NOMO-1 treated with DMSO at 0.1 percent for 48 hours (cell line): ENCODE measurements around the gene KRT71.

ENCODE experiments used
- DNase-seq: peaks from one replicate; lab custom pipeline; 2025; ENCODE audit not compliant: unreplicated experiment; lab: John Stamatoyannopoulos, UW

KRT71 gene

DNA sequence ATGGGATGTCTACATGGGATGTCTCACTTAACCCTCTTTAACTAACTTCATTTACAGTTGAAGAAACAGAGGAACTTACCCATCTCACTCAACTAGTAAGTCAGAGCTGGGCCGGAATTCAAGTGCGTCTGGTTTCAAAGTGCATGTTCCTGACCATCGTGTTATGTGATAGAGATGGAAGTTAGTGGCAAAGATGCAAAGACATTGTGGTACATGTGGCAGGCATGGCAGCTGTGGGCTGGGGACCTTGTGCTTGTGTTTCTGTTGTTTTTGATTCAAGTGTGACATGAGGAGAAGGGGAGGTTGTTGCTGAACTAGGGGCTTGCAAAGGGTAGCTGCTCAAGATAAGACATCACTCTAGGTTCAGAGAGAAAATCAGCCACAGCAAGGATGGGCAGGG, 23.0 kb upstream of the KRT71 start:
- no peak for DNase-seq

- DNase-seq: no peak
These were observed 22.3 kb upstream of the KRT71 start for GRCh38 chr12:52575256-52575655.

DNA sequence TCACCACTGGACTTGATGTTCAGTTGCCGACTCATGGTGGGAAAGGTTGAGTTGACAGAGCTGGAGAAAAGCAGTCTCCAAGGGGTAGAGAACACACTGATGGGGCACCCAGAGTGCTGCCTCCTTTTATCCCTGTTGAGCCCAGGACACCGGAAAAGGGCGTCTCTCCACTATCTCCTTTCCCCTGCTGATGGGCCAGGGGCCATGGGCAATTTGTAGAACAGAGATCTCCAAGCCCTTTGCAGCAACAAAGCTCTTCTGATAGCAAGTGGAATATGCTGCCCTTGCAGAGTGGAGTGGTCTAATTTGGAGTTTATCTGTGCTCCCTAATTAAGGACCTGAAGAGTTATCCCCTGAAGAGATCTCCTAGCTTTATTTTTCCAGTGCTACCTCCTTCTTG, 20.8 kb upstream of the KRT71 start, which contains the start of gene KRT74:
Gene KRT74 (minus strand): TSS at position 101 of the 400 bp plus-strand sequence. CDS start 66 bp downstream, at position 35.
- no peak for DNase-seq

GRCh38 chr12:52573306-52573705, 20.4 kb upstream of the KRT71 start:
- no peak for DNase-seq

DNA sequence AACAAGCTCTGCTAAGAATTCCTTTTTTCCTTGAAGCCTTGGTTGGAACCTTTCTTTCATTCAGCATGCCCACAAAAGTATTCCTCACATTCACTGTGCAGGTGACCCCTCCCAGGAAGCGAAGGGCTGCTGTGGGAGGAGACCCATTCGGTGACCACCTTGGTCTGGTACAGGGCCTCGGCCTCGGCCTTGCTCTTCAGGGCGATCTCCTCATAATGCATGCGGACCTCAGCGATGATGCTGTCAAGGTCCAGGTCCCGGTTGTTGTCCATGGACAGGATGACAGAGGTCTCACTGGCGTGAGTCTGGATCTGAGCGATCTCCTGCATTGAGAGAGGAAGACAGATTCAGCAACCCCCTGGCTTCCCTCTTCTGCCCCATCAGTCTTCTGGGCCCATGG, 17.6 kb upstream of the KRT71 start:
- DNase-seq: no peak

DNA sequence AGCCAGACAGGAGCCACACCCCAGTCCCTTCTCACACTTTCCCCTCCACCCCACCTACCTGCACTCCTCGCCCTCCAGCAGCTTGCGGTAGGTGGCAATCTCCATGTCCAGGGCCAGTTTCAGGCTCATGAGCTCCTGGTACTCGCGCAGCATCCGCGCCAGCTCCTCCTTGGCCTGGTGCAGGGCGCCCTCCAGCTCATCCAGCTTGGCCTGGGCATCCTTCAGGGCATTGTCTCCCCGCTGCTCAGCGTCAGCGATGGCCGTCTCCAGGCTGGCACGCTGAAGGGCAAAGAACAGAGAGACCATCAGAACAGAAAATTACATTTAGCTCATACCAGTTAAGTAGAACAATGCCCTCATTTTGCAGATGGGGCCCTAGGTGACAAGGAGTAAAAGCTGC, 15.2 kb upstream of the KRT71 start:
- no peak for DNase-seq

DNA sequence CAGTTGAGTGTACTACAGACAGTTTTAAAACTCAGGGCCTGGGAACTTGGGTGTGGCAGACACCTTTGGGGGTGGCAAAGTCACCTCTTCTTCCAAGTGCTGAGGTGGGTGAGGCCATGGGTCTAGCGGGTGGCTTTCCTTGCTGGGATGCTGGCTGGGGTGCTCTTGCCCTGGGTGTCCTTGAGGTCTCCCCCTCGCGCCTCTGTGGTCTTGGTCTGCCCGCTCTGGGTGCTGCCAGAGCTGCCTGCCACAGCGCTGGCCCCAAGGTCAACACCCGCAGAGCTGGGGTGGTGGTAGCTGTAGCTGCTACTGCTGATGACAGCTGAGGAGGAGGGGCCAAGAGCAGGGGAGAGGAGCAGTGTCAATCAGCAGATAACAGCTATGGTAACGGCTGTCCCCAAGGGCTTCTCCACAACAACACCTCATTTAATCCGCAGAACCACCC, 13.9 kb upstream of the KRT71 start:
- DNase-seq: no peak

GRCh38 chr12:52564582-52564981, 11.6 kb upstream of the KRT71 start:
- no peak for DNase-seq

DNA sequence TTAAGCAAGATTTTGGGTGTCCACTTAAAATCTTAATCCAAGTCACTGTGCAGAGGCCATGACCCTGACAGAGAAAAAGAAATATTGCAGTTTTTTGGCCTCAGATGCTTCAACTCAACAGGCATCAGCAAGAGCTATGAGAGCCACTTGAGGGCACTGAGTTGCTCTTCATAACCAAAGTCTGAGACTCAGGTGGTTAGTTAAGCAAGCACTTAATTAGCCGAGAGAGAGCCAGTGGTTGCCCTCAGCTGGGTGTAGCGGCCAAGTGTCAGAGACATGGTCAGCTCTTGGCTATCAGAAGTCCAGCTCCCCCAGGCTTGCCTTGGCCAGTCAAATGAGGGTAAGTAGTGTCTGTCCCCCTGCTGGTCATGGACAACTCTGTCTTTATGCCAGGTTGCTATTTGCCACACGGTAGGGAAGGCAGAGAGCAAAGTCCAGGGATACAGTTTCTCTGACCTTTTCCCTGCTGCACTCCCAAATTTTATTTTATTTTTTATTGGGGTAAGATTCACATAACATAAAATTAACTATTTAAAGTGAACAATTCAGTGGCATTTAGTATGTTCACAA, 9.0 kb upstream of the KRT71 start:
- DNase-seq: no peak

DNA sequence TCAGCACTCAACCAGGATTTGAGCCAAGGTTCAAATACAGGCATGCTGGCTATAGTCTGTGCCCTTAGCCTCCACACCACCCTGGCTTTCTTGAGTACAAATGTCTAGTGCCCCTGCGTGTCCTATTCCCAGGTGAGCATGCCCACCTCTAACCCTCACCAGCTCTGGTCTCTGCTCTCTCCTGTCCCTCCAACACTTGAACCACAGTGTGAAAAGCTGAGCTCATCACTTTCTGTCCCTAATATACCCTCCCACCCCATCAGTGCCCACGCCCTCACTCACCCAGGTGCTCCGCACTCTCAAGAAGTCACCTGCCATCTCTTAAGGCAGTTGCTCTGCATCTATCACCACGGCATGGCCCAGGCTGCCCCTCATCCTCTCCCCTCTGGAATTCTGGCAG, 7.0 kb upstream of the KRT71 start:
- no peak for DNase-seq

DNA sequence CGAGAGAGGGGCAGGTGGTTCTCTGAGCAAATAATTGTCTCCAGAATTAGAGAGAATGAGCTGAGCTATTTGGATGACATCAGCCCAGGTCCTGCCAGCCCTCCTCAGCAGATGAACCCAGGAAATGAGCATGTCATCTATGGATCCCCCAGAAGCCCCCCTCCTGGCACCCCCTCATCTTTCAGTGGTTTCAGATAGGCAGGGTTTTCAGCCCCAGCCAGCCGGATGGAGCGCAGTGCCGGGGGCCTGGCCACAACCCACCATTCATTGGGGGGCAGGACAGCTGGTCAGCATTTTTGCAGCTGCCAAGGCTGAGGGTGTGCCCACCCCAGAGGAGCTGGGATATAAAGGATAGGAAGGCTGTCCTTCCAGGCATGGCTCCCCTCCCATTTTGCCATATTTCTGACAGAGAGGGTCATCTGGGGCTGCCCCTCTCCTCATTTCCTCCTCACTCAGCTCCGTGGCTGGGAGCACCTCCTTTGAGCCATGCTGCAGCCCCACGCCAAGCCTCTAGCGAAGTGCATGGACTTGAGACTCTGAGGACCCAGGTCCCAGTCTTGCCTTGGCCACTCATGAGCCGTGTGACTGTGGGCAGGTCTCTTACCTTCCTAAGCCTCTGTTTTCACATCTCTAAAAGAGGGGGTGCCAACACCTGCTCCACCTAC, 6.0 kb upstream of the KRT71 start:
- no peak for DNase-seq

GRCh38 chr12:52557476-52557875, 4.5 kb upstream of the KRT71 start:
- no peak for DNase-seq

DNA sequence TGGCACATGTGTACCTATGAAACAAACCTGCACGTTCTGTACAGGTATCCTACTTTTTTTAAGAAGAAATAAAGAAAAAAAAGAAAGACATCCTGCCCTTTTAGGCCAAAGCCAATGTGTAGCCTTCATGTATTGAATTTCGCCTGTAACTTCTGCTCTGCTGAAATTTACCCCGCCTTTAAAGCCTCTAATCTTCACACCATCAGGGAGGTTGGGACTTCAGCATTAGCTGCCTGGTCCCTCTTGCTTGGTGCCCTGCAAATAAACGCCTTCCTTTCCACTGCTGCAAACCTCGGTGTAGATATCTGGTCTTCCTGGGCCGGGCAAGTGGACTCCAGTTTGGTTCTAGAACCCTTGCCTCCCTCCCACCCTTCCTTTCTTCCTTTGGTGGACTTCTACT, 2.6 kb upstream of the KRT71 start:
- no peak for DNase-seq

DNA sequence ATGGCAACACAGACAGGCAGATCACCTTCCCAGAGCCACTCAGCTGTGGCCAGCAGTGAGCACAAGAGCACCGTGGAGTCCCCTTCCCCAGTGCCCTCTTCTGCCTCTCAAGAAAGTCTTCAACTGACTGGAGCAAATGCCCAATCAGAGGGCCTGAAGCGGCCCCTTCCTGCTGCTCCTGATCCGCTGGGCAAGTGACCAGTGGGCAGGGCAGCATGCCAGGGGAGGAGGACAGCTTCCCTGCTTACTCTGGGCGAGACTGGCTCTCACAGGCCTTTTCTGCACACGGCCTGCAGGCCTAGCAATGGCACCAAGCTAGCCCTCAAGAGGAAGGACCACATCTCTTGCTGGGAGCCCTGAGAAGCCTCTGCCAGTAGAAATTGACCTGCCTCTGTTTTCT, 890 bp downstream of the KRT71 start:
- no peak for DNase-seq

DNA sequence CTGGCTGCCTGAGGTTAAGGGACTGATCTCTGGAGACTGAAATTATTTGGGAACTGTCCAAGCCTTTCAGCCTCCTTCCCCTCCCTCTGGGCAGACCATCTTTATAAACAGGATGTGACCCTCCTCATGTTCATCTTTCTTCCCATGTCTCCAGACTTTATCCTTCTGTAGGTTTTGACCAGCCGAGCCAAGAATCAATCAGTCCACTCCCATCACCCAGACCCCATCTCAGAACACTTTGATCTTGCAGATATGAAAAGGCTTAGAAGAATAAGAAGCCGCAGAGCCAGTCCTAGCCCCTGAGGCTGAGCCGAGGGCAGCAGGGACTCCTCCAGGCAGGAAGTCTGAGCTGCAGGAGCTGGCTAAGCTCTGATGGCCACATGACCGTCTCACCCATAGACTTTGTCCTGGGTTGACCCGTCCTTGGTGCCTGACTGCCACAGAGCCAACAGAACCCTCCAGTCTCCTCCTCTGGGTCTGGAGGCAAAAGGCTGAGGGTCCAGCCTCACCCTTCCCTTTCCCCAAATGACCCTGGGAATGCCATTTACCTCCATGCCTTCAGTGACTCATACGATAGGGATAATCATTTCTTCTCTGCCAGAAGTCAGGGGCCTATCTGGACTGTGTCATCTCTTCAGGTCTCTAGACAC, 1.6 kb downstream of the KRT71 start:
- no peak for DNase-seq

GRCh38 chr12:52546126-52546525, 6.8 kb downstream of the KRT71 start:
- DNase-seq: no peak

DNA sequence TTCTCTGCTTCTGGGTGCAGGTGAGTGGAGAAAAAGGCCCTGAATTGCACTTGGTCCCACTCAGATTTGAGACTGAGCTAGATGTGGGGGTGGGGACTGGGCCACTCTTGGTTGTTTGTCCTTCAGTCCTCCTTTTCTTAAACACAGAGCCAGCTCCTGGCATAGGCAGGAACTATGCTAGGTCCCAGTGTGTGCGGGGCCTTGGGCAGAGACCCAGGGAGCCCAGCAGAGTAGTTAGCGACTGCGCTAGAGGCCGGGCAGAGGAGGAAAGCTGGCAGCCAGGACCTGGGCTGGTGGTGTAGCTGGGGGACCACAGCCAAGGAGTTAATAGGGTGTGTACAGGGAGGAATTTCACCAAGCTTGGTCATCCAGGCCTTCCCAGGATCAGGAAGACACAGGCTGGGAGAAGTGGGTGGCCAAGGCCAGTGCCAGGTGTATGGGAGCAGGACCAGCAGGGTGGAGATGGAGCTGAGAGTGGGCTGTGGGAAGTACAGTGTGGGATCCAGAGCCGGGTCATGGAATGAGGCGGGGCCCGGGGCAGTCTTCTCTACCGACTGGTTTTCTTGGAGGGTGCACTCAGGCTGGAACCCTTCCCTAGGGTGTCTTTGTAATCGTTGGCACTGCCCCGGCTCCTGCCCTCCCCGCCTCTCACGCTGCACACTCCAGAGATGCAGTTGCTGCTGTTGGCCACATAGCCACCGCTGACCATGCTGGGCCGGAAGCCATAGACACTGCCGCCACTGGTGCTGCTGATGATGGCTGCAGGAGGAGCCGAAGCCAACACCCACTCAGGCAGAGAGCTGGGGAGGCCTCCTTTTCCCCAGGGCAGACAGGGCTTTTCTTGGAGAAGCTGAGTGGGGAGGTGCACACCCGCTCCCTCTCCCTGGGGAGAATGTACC, 8.7 kb downstream of the KRT71 start:
- no peak for DNase-seq

- DNase-seq: no peak
These were observed 10.1 kb downstream of the KRT71 start for GRCh38 chr12:52542785-52543318.

GRCh38 chr12:52542157-52542556, 10.8 kb downstream of the KRT71 start:
- DNase-seq: no peak

GRCh38 chr12:52541709-52542108, 11.2 kb downstream of the KRT71 start:
- no peak for DNase-seq

- DNase-seq: no peak
These were observed 12.4 kb downstream of the KRT71 start for GRCh38 chr12:52540531-52540930.
